Endometrial microvascular endothelial cells (primary cell): Measurements from ENCODE around the gene HLA-DOA. TPM values are rescaled to one million over a fixed set of nuclear protein-coding genes. Genes with fewer than 3 reads are reported as not detected.

Experiments used
- in situ Hi-C: cut with HindIII; loops from 2 replicates; pipeline ENCODE4 v1.10.0; 2017; ENCODE audit warnings: low sequenced_read_pairs, low pct_unique_long_range_greater_than_20kb; ENCODE audit errors: inconsistent ontology term
- total RNA-seq: library from RNA; depleted of rRNA; stranded (reverse); fragments of >200 nt; gene quantifications from one replicate; pipeline ENCODE4 v1.2.3, GENCODE V29; 2015; ENCODE audit errors: inconsistent ontology term

The HLA-DOA gene
- total RNA-seq, 1 donor from 2014 or later = not detected

DNA sequence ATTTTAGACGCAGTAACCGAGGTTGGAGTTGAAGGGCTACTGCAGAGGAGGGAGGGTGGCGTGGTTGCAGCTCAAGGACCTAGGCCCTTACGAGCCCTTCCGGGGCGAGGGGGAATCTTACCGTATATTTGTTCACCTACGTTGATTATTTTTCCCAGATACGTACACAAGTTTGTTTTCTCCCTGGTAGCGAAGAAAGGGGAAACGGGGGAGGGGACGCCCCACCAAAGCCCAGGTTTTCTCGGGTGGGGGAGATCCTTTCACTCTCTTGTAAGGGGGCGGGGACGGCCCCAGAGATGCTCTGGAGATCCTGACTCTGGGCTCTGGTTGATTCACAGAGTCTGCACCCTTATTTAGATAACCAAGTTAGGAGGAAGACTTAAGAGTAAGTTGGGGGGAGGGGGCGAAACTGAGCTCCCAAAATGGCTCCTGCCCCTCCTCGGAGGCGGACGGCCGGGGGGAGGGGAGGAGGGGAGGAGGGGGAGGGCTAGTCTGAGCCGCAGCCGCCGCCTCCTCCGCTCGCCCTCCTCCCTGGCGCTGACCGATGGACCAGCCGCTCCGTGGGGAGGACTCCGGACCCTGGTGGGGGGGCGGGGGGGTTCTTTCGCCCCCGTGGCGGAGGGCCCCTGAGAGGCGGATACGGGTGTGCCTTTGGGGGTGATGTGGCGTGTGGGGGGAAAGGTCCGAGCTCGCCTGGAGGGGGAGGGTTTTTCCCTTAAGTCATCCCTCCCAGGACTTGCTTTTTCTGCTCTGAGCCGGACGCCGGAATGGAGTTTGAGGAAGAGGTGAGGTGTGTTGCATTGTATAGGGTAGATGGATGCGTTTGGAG lies 38.8 kb downstream of the HLA-DOA start:
- in situ Hi-C loops = no loop called here

- in situ Hi-C loops = no loop called here
Measured at GRCh38 chr6:32969685-32970412, 39.5 kb downstream of the HLA-DOA start.

DNA sequence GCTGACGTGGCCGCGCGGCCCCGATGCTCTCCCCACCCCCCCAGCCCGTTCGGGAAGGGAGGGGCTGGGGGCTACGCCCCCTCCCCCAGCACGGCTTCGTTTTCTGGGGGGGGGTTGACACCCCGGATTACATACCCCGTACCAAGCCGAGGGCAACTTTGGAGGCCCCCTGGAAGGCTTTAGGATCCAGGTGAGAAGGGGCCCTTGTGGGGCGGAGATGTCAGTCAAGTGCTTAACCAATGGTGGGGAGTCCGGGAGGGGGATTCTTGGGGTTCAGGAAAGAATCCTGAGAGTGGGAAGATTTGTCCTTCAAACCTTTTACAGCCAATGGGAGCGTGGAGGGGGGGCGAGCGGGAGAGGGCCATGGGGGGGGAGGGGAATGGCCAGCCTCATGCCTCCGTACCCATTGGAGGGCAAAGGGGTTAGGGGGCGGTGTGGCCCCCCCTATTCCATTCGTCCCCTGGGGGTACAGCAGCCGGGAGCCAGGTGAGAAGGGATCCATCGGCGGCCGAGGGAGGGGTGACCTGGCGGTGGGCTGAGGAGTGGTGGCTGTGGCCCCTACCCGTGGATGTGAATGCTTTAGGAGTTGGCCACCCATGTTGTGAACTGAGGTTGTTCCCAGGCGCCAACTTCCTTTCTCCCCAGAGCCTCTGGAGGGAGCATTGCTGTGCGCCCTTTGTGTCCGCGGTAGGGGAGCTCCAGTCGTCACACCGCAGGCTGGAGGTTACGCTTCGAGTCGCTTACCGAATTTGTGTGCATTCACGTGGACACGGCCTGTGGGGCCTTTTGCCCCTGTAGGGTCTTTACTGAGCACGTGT lies 40.3 kb downstream of the HLA-DOA start:
- in situ Hi-C loops = no loop called here

DNA sequence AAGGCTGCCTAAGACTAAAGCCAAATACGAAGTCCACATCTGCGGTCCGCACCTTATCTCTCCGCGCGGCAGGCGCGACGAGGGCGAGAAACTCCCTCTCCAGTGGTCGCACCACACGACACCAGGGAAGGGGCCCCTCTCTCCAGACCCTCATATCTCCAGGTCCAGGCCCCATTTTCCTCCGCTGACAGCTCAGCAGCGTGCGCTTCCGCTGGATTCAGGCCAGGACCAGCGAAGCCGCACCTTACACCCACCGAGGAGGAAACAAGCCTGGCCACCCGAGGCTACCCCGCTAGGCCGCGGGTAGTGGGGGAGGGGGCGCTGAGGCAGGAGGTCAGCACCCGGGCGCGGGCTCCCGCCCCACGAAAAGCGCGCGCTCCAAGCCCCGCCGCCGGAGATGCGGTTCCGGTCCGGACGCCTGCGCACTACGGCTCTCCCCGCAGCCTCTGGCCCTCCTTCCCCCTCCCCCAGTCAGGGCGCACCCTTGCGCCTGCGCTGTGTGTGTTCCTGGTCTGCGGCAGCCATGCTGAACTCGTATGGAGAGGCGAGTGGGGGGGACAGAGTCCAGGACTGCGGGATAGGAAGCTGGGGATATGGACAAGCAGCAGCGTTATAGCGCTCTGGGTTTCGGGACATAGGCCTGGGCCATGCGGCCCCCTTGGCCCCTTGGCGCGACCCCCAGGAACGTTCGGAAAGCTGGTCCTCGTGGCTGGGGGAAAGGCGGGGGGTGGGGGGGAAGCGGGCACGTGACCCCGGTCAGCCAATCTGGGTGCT lies 41.1 kb downstream of the HLA-DOA start, which contains the start of gene BRD2:
Gene BRD2, plus strand, starts transcription at position 502 of the 774 bp plus-strand sequence. CDS start 4,305 bp downstream, outside the sequence.
- in situ Hi-C loops = no loop called here

GRCh38 chr6:32967151-32968091 lies 42.0 kb downstream of the HLA-DOA start:
- in situ Hi-C loops = no loop called here

DNA sequence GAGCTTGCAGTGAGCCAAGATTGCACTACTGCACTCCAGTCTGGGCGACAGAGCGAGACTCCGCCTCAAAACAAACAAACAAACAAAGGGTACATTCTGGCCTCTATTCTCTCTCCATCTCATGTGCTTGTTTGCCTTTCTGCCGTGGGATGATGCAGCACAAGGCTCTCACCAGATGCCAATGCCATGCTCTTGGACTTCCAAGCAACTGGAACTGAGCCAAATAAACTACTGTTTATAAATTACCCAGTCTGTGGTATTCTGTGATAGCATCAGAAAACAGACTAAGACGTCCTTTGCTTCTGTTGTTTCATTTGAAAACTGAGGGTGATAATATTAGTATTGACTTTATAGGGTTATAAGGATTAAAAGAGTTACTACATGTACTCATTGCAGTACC lies 44.6 kb downstream of the HLA-DOA start:
- in situ Hi-C loops = no loop called here

DNA sequence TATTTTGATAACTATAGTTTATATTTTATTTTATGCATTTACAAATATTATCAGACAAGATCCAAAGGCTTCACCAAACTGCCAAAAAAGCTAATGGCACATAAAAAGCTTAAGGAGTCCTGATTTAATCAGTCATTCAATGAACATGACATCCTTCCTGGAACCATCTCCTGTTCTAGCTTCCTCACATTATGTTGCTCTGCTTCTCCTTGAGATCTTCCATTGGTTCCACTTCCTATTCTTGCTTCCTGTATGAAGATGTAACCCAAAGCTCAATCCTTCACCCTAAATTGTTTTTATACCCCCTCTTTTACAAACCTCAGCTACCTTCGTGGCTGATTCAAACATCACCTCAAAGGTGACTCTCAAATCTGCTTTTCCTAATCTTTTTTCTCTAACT lies 45.5 kb downstream of the HLA-DOA start:
- in situ Hi-C loops = no loop called here

GRCh38 chr6:32962213-32962826 lies 47.1 kb downstream of the HLA-DOA start:
- in situ Hi-C loops = no loop called here

- in situ Hi-C loops = no loop called here
Measured at GRCh38 chr6:32960563-32960962, 48.8 kb downstream of the HLA-DOA start.

DNA sequence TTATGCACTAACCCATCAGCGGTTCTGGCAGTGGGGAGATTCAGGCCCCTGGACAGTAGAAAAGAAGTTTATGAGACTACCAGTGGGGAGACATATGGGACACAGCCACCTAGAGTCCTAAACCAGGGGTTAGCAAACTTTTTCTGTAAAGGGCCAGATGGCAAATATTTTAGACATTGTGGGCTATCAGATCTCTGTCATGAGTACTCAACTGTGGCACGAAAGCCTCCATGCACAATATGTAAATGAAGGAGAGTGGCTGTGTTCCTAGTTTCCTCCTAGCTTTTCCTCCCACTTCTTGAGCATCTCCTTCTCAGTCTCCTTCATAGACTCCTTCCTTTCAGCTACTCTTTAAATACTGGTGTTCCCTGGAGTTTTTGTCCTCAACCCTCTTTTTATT lies 53.2 kb downstream of the HLA-DOA start:
- in situ Hi-C loops = no loop called here

- in situ Hi-C loops = no loop called here
Measured at GRCh38 chr6:32954986-32955802, 54.2 kb downstream of the HLA-DOA start.

GRCh38 chr6:32954267-32954666 lies 55.1 kb downstream of the HLA-DOA start:
- in situ Hi-C loops = no loop called here

Other genes starting within 250 kb of the HLA-DOA start
- gene HLA-DQB2, start 246.1 kb downstream of the HLA-DOA start, total RNA-seq = not detected
- 1.0 TPM for gene HLA-DOB, start 192.6 kb downstream of the HLA-DOA start, total RNA-seq
- gene TAP2, start 170.9 kb downstream of the HLA-DOA start, total RNA-seq = 27.4 TPM
- 106 TPM for gene PSMB8, start 165.5 kb downstream of the HLA-DOA start, total RNA-seq
- 106 TPM for gene TAP1, start 155.9 kb downstream of the HLA-DOA start, total RNA-seq
- gene PSMB9, start 155.4 kb downstream of the HLA-DOA start, total RNA-seq = 97.9 TPM
- gene HLA-DMB, start 68.6 kb downstream of the HLA-DOA start, total RNA-seq = 3.3 TPM
- gene HLA-DMA, start 56.5 kb downstream of the HLA-DOA start, total RNA-seq = 7.3 TPM
- 105 TPM for gene BRD2, start 41.0 kb downstream of the HLA-DOA start, total RNA-seq
- gene HLA-DPA1, start 64.1 kb upstream of the HLA-DOA start, total RNA-seq = 8.6 TPM
- gene HLA-DPB1, start 66.4 kb upstream of the HLA-DOA start, total RNA-seq = 36.7 TPM
- gene COL11A2, start 182.9 kb upstream of the HLA-DOA start, total RNA-seq = not detected
- gene RXRB, start 191.1 kb upstream of the HLA-DOA start, total RNA-seq = 19.3 TPM
- 102 TPM for gene SLC39A7, start 191.3 kb upstream of the HLA-DOA start, total RNA-seq
- gene HSD17B8, start 195.1 kb upstream of the HLA-DOA start, total RNA-seq = 6.0 TPM
- gene RING1, start 198.9 kb upstream of the HLA-DOA start, total RNA-seq = 9.3 TPM